Testis (tissue), 2 donors: Measurements from ENCODE around the gene TMEM150B.

Experiments
- POLR2A ChIP-seq: fragments of 450-650 bp; IDR thresholded peaks from one replicate; pipeline ENCODE4 v1.6.1; 2017; ENCODE audit warnings: antibody characterized with exemption, mild to moderate bottlenecking, moderate library complexity
- TF ChIP-seq, protein P1 (sequence below), 3 experiments: fragments of 450-650 bp in 2 of 3; fragments of 200-600 bp in 1 of 3; sonication (generic) in 1 of 3; IDR thresholded peaks; one replicate each; pipeline ENCODE4 v1.5.1; 2016 to 2019; ENCODE audit warnings: antibody characterized with exemption in 3 of 3, mild to moderate bottlenecking in 2 of 3, moderate library complexity in 1 of 3

DNA sequence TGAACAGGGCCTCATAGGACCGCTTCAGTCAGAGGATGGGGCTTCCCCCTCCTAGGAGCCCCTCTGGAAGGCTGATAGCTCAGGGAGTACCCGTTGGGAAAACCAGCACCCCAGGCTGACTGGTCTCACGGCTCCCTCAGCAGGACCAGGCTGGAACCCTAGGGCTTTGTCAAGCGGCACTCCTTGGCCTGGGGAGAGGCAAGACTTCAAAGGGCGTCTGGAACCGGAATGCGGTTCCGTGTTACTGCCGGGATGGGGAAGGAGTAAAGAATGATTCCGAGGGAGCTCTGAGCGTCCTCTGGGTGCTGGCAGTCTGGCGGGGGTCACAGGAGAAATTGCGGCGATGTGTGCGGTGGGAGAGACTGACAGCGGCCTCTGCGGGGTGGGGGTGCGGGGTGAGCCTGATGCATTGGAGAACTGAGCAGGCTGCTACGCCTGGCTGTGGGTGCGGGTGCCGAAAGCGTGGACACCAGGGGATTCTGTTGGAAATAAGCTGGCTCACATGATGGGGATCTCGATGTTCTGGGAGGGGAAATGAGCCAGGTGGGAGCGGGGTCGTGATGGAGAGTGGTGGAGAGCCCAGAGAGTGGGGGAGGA lies 27.5 kb upstream of the TMEM150B start:
- TF ChIP-seq, protein P1, sequence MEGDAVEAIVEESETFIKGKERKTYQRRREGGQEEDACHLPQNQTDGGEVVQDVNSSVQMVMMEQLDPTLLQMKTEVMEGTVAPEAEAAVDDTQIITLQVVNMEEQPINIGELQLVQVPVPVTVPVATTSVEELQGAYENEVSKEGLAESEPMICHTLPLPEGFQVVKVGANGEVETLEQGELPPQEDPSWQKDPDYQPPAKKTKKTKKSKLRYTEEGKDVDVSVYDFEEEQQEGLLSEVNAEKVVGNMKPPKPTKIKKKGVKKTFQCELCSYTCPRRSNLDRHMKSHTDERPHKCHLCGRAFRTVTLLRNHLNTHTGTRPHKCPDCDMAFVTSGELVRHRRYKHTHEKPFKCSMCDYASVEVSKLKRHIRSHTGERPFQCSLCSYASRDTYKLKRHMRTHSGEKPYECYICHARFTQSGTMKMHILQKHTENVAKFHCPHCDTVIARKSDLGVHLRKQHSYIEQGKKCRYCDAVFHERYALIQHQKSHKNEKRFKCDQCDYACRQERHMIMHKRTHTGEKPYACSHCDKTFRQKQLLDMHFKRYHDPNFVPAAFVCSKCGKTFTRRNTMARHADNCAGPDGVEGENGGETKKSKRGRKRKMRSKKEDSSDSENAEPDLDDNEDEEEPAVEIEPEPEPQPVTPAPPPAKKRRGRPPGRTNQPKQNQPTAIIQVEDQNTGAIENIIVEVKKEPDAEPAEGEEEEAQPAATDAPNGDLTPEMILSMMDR (IDR thresholded peaks at IDR 0.05) = no peak
- TF ChIP-seq POLR2A = no peak
